Measurements from ENCODE around the gene DDA1.

DDA1 gene

DNA sequence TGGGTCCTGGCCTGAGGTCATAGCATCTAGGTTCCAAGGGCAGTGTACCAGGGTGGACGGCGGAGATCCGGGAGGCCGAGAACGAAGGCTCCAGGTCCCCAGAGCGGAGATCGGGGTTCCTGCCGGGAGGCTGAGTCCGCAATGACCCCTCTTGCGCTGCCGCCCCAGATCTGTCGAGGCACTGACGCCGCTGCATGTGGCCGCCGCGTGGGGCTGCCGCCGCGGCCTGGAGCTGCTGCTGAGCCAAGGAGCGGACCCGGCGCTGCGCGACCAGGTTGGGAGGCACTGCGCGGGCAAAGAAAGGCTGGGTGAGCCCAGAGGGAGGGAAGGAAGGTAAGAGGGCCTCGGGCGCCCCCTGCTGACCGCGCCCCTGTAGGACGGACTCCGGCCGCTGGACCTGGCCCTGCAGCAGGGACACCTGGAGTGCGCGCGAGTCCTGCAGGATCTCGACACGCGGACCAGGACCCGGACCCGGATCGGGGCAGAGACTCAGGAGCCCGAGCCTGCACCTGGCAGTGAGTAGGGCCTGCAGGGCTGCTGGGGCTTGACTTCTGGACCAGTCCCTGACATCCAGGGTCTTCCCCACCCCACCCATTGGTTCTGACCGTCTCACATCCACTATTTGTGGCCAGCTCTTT lies 26.8 kb upstream of the DDA1 start:
- TF ChIP-seq CTCF (conservative IDR thresholded peaks at IDR 0.05), result peak; percentile 96
- peak overlapping the region; percentile 22; the same call in 1 of the 2 replicates for H3K27ac ChIP-seq

GRCh38 chr19:17283504-17283996 lies 25.8 kb upstream of the DDA1 start:
- no peak for TF ChIP-seq CTCF (conservative IDR thresholded peaks at IDR 0.05)
- H3K27ac ChIP-seq, result no peak overlapping the region

- no peak overlapping the region for H3K27ac ChIP-seq
- no peak for TF ChIP-seq CTCF (conservative IDR thresholded peaks at IDR 0.05)
Observed at GRCh38 chr19:17285415-17286135, 23.8 kb upstream of the DDA1 start.

DNA sequence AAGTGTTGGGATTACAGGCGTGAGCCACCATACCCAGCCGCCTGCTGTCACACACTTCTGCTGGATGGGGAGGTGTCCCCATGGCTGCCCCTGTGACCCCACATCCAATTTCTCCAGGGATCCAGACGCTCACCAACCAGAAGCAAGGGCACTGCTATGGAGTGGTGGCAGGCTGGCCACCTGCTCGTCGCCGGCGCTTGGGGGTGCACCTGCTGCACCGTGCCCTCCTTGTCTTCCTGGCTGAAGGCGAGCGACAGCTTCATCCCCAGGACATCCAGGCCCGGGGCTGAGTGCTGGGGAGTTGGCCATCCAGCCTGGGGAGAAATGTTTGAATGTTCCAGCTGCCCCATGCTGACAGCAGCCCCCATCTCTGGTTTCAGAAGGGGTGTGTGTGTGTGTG lies 23.1 kb upstream of the DDA1 start:
- no peak for TF ChIP-seq CTCF (conservative IDR thresholded peaks at IDR 0.05)
- no peak overlapping the region for H3K27ac ChIP-seq

GRCh38 chr19:17286752-17287151 lies 22.6 kb upstream of the DDA1 start:
- TF ChIP-seq CTCF (conservative IDR thresholded peaks at IDR 0.05), result no peak
- H3K27ac ChIP-seq, result no peak overlapping the region

DNA sequence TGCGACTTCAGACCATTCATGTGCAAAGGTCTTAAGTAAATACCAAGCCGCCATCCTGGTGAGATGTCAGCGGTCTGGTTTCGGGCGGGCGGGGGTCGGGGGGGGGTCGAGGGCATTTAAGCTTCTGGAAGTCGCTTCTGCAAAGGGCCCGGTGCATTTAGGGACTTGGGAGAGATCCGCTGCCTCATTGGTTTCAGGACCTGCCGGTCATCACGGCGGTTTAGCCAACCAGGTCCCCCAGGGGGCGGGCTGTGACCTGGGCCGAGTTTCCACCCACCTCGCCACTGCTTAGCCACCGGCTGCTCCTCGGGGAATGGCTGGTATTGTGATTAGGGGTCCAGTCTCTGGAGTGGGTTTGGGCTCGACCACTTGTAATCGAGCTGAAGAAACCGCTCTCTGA lies 19.9 kb upstream of the DDA1 start:
- no peak overlapping the region; the same call in 1 of the 2 replicates for H3K27ac ChIP-seq
- no peak for TF ChIP-seq CTCF (conservative IDR thresholded peaks at IDR 0.05)

- TF ChIP-seq CTCF (conservative IDR thresholded peaks at IDR 0.05), result peak; percentile 79
- peak overlapping the region; percentile 79 for H3K27ac ChIP-seq
Observed at GRCh38 chr19:17292301-17293074, 16.9 kb upstream of the DDA1 start.

Data from VCaP (cell line).